HCT116 (cell line): ENCODE data around the gene CCDC92.

Experiments used
- ATF3 ChIP-seq: IDR thresholded peaks from 2 replicates; pipeline ENCODE4 v1.6.1; 2012
- CTCF ChIP-seq, 3 experiments: fragments of 200-600 bp in 1 of 3; sonication (generic) in 1 of 3; IDR thresholded peaks in 2 of 3; conservative IDR thresholded peaks in 1 of 3; 2 replicates each; pipeline ENCODE4 v1.5.1; 2012 to 2017; ENCODE audit warnings: low read depth in 2 of 3, low read length in 2 of 3, antibody characterized with exemption in 1 of 3, borderline replicate concordance in 1 of 3, control low read depth in 1 of 3, mild to moderate bottlenecking in 1 of 3, mixed read lengths in 1 of 3, mixed run types in 1 of 3, moderate library complexity in 1 of 3; ENCODE audit not compliant: insufficient read depth in 1 of 3
- EZH2 ChIP-seq: fragments of 200-600 bp; sonication (generic); IDR thresholded peaks from 2 replicates; pipeline ENCODE4 v1.6.1; 2017; ENCODE audit warnings: antibody characterized with exemption, mixed run types
- EZH2phosphoT487 ChIP-seq: fragments of 200-600 bp; IDR thresholded peaks from 2 replicates; pipeline ENCODE4 v1.6.1; 2018; ENCODE audit warnings: antibody characterized with exemption, borderline replicate concordance
- JUND ChIP-seq: IDR thresholded peaks from 2 replicates; pipeline ENCODE4 v1.6.1; 2012
- MAX ChIP-seq: IDR thresholded peaks from 2 replicates; pipeline ENCODE4 v1.6.1; 2012
- POLR2A ChIP-seq: IDR thresholded peaks from 2 replicates; pipeline ENCODE4 v1.7.0; 2011; ENCODE audit warnings: borderline replicate concordance; ENCODE audit not compliant: insufficient read depth, insufficient read length; ENCODE audit errors: extremely low read depth
- POLR2AphosphoS5 ChIP-seq: IDR thresholded peaks from 2 replicates; pipeline ENCODE4 v1.6.1; 2011; ENCODE audit warnings: mild to moderate bottlenecking, low read depth, low read length, moderate library complexity
- RAD21 ChIP-seq: IDR thresholded peaks from 2 replicates; pipeline ENCODE4 v1.6.1; 2012; ENCODE audit warnings: low read depth, mild to moderate bottlenecking
- REST ChIP-seq: IDR thresholded peaks from 2 replicates; pipeline ENCODE4 v1.6.1; 2012; ENCODE audit warnings: low read depth
- SRF ChIP-seq: IDR thresholded peaks from 2 replicates; pipeline ENCODE4 v1.6.1; 2012; ENCODE audit warnings: low read depth

- TF ChIP-seq RAD21 (no peak), CTCF (IDR thresholded peaks at IDR 0.05 in 2 of 3, conservative IDR thresholded peaks at IDR 0.05 in 1 of 3; ENCODE audit: borderline replicate concordance in 1 of 3, insufficient read depth in 1 of 3, low read depth in 2 of 3, low read length in 2 of 3) (no peak), POLR2AphosphoS5 (no peak), MAX (no peak), POLR2A (no peak), EZH2phosphoT487 (no peak), SRF (no peak), ATF3 (no peak), JUND (no peak), REST (no peak), EZH2 (no peak)
These were observed 17.8 kb downstream of the CCDC92 start for GRCh38 chr12:123954647-123955350.
